GM12872 (cell line): Measurements from ENCODE around the gene SOSTDC1.

Source experiments
- CTCF ChIP-seq: IDR thresholded peaks from 3 replicates; pipeline ENCODE4 v1.5.1; 2011; ENCODE audit warnings: low read depth, mild to moderate bottlenecking, low read length, moderate library complexity; ENCODE audit not compliant: insufficient read depth

SOSTDC1 gene

DNA sequence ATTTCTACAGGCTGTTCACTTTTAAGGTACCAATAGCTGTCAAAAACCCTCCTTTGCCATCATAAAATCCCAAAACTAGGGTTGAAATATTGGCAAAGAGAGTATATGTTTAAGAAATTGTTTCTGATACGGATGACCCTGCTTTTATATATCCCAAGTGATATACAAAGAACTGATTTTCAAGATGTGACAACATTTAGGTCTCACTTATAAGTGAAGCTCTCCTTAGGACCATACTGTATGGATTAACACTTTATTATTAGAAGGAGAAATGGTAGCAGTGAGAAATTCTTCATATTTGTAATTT, 33.2 kb downstream of the SOSTDC1 start:
- no peak for TF ChIP-seq CTCF

DNA sequence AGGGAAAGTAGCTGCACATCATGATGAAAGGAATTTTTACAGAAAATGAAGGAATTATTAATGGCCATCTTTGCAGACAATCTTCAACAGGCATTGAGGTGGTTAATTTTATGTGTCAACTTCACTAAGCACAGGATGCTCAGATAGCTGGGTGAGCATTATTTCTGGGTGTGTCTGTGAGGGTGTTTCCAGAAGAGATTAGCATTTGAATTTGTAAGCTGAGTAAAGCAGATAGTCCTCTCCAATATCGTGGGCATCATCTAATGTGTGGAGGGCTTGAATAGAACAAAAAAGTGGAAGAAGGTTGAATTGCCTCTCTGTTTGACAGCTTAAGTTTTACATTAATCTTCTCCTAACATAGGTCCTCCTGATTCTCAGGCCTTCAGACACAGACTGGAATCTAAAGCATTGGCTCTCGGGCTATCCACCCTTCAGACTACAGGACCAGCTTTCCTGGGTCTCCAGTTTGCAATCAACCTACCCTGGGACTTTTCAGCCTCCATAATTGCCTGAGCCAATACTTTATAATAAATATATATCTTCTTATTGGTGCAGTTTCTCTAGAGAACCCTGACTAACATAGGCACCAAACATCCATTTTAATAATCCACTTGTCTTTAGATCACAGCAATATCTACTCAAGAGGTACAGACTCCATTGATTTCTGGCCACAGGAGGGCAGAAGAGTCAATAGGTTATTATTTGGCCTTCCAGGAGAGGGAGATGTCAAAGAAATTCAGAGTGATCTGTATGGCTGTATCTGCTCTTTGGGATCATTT, 33.7 kb downstream of the SOSTDC1 start:
- peak; percentile 43; the same call in 2 of the 3 replicates for TF ChIP-seq CTCF

DNA sequence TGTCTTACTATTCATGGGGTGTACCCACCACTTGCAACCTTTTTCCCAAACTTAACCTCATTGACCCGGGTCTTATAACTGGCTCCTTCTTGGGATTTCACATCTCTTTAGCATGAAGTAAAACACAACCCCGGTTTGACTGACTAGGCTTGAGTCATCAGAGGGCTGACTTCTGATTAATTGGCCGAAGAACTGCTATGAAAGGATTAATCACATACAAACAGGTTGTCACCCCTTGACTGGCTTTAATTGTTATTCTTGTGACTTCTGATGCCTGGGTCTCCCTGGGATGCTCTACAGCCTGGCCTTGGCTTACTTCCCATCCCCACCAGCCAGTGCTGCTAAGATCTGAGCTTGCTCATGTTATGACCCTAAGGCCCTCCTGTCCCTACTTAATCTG, 35.4 kb downstream of the SOSTDC1 start:
- TF ChIP-seq CTCF, result no peak

DNA sequence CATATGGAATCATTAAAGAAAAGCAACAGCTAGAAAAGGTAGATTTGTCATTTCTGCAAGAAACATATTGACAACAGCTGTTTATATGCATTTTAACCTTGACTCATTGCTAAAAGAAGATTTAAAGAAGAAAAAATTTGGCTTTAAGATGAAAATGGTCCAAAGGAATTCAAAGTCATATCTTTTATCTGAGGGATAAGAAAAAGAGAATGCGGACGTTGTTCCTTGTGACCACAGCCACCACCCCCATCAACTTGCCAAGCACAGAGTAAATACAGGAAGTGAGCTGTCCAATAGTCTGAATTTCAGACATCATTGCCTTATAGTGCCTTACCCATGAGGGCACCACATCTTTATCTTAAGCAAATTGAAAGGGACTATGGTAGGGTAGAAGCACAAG, 36.9 kb downstream of the SOSTDC1 start:
- no peak for TF ChIP-seq CTCF

DNA sequence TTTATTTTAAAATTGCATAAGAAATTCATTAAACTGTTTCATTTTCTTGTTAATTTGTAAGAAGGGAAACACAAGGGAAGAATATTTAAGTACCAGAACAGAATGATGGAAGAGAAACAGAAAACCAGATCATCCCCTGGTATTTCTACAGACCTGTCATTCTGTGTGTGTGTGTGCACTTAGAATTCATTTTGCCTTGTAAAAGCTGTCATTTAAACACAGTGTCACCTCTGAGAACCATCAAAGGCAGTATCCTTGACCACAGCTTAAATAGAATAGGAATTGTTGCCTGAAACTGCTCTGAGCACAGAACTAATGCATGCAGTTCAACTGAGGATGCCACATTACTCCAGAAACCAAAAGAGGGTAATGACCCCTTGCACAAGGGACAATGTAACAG, 37.4 kb downstream of the SOSTDC1 start:
- no peak for TF ChIP-seq CTCF

DNA sequence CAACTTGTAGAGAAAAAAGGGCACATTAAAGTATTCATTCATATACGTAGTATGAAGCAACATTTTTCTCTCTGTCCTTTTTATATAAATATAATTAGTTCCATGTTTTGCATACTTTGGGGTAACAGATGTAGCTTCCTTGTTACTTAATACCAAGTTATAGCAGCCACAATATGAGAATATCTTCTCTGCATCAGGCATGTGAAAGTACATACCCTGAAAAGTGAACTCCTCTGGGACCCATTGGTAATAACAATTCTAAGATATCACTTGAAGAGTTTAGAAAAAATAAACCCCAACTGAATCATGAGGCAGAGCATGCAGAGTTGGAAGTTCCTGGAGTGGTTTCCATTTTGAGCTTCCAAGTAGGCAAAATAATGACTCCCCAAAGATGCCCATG, 41.8 kb downstream of the SOSTDC1 start:
- no peak for TF ChIP-seq CTCF

GRCh38 chr7:16422917-16423316, 42.6 kb downstream of the SOSTDC1 start:
- no peak for TF ChIP-seq CTCF
